GM20431 (cell line): ENCODE data around the gene CACNG1.
"Not testable (repeated sequence)": the region's sequence is repeated elsewhere in the genome, so short reads cannot be mapped to it uniquely, and the experiment has no call there.

ENCODE experiments used
- in situ Hi-C: fragments of 300-500 bp; cut with MseI, MboI; formaldehyde crosslinking; loops from one replicate; pipeline ENCODE4 v1.15.0; 2020; ENCODE audit warnings: low sequenced_read_pairs; ENCODE audit not compliant: unreplicated experiment

Gene CACNG1

GRCh38 chr17:67024736-67025135, 19.6 kb upstream of the CACNG1 start:
- in situ Hi-C loops, result no loop called here

- in situ Hi-C loops, result no loop called here
These were observed 19.1 kb upstream of the CACNG1 start for GRCh38 chr17:67025216-67025792.

- in situ Hi-C loops, result no loop called here
These were observed 18.0 kb upstream of the CACNG1 start for GRCh38 chr17:67026341-67026740.

GRCh38 chr17:67027031-67027628, 17.2 kb upstream of the CACNG1 start:
- in situ Hi-C loops, result no loop called here

- in situ Hi-C loops, result no loop called here
These were observed 13.7 kb upstream of the CACNG1 start for GRCh38 chr17:67030641-67031040.

- in situ Hi-C loops, result no loop called here
These were observed 12.0 kb upstream of the CACNG1 start for GRCh38 chr17:67032382-67032781.

GRCh38 chr17:67032985-67033384, 11.4 kb upstream of the CACNG1 start:
- in situ Hi-C loops, result no loop called here

- in situ Hi-C loops, result no loop called here
These were observed 10.7 kb upstream of the CACNG1 start for GRCh38 chr17:67033613-67034012.

- in situ Hi-C loops, result no loop called here
These were observed 8.9 kb upstream of the CACNG1 start for GRCh38 chr17:67035131-67036083.

- in situ Hi-C loops, result no loop called here
These were observed 5.4 kb upstream of the CACNG1 start for GRCh38 chr17:67038861-67039365.

- in situ Hi-C loops, result no loop called here
These were observed 3.7 kb upstream of the CACNG1 start for GRCh38 chr17:67040652-67041051.

GRCh38 chr17:67041119-67041518, 3.2 kb upstream of the CACNG1 start:
- in situ Hi-C loops, result not testable (repeated sequence)

- in situ Hi-C loops, result no loop called here
These were observed 2.8 kb upstream of the CACNG1 start for GRCh38 chr17:67041531-67041930.

- in situ Hi-C loops, result no loop called here
These were observed 2.1 kb upstream of the CACNG1 start for GRCh38 chr17:67041941-67042899.

GRCh38 chr17:67043283-67043682, 1.1 kb upstream of the CACNG1 start:
- in situ Hi-C loops, result no loop called here

GRCh38 chr17:67044940-67045339, 586 bp downstream of the CACNG1 start:
- in situ Hi-C loops, result no loop called here

- in situ Hi-C loops, result no loop called here
These were observed 2.0 kb downstream of the CACNG1 start for GRCh38 chr17:67046398-67046797.

- in situ Hi-C loops, result no loop called here
These were observed 3.0 kb downstream of the CACNG1 start for GRCh38 chr17:67047382-67047781.

- in situ Hi-C loops, result no loop called here
These were observed 4.8 kb downstream of the CACNG1 start for GRCh38 chr17:67049025-67049739.
